Measurements from ENCODE around the gene KCNA3. TPM values are rescaled to one million over a fixed set of nuclear protein-coding genes. Genes with fewer than 3 reads are reported as not detected.

Gene KCNA3
- total RNA-seq, 1 experiment from 2014 or later: not detected

DNA sequence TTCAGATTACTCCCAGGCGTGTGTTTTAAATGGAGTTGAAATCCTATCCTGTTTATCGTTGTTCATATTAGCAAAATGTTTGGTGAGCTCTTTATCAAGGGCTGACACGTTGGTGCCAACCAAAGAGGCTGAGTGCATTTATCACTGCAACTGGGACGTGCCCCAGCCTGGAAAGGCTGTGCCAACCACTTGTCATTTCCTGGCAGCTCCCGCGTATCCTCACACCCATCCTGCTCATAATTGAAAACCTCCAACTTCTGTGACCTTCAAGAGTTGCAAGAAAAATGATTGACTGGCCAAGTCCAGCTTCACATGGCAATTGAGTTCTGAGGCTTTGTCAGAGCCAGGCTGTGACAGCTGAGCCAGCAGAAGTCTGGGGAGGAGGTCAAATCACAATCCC is 43.7 kb upstream of the KCNA3 start:
- Histone ChIP-seq H3K4me2 (ENCODE audit: low read length) (no peak overlapping the region), H3K9me3 (ENCODE audit: low read length) (no peaks in the 10 kb centered on the region), H3K9me2 (replicated peaks; ENCODE audit: low read length) (no peaks in the 10 kb centered on the region), H3K4me3 (ENCODE audit: low read length) (no peak overlapping the region), H2AFZ (ENCODE audit: low read length) (no peak overlapping the region), H3F3A (ENCODE audit: low read length, unreplicated experiment) (no peaks in the 10 kb centered on the region), H3K4me1 (ENCODE audit: insufficient read depth, low read length) (no peaks in the 10 kb centered on the region), H3K79me2 (ENCODE audit: low read length) (no peaks in the 10 kb centered on the region), H3K36me3 (ENCODE audit: low read depth, low read length) (no peaks in the 10 kb centered on the region), H3K9ac (ENCODE audit: low read length) (no peak overlapping the region), H3K27ac (ENCODE audit: low read length) (no peak overlapping the region), H3K27me3 (ENCODE audit: low read length) (peaks cover 74% of the 10 kb centered on the region), H4K20me1 (ENCODE audit: low read length) (no peaks in the 10 kb centered on the region)
- CTCF ChIA-PET: no interaction called here
- DNase-seq: no peak
- POLR2A ChIA-PET (ENCODE audit: unreplicated experiment): no interaction called here
- no peak for TF ChIP-seq EZH2phosphoT487 (IDR thresholded peaks at IDR 0.05; ENCODE audit: borderline replicate concordance, low read length)
- TF ChIP-seq, protein P1, sequence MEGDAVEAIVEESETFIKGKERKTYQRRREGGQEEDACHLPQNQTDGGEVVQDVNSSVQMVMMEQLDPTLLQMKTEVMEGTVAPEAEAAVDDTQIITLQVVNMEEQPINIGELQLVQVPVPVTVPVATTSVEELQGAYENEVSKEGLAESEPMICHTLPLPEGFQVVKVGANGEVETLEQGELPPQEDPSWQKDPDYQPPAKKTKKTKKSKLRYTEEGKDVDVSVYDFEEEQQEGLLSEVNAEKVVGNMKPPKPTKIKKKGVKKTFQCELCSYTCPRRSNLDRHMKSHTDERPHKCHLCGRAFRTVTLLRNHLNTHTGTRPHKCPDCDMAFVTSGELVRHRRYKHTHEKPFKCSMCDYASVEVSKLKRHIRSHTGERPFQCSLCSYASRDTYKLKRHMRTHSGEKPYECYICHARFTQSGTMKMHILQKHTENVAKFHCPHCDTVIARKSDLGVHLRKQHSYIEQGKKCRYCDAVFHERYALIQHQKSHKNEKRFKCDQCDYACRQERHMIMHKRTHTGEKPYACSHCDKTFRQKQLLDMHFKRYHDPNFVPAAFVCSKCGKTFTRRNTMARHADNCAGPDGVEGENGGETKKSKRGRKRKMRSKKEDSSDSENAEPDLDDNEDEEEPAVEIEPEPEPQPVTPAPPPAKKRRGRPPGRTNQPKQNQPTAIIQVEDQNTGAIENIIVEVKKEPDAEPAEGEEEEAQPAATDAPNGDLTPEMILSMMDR (conservative IDR thresholded peaks at IDR 0.05; ENCODE audit: low read depth, low read length): no peak
- TF ChIP-seq EZH2 (IDR thresholded peaks at IDR 0.05; ENCODE audit: low read length, unreplicated experiment): no peak
- intact Hi-C loops (cut with micrococcal nuclease): no loop called here
- ATAC-seq: no peak
- BruUV-seq (replicated peaks): no TSS peak

DNA sequence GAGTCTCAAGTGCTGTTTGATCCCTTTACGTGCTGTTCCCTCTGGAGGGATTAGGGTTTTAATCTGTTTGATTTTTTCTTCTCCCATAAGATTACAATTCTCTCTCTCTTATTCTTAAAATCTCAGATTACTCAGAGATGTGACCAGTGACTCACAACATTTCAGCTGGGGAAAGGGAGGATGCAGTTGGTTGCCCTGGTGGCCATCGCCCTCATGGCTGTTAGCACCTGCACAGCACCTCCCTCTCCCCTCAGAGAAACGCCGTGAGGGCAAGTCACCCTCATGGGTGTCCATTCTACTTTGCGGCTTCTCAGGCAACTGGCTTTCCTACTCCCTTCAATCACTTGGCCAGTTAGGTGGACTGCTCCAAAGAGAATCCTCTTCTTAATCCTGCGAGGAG is 42.4 kb upstream of the KCNA3 start:
- no peaks in the 10 kb centered on the region for H3K36me3 ChIP-seq (ENCODE audit: low read depth, low read length)
- no peak for DNase-seq
- no peaks in the 10 kb centered on the region for H4K20me1 ChIP-seq (ENCODE audit: low read length)
- H3K9ac ChIP-seq (ENCODE audit: low read length): no peak overlapping the region
- POLR2A ChIA-PET (ENCODE audit: unreplicated experiment): no interaction called here
- no peaks in the 10 kb centered on the region for H3K9me2 ChIP-seq (replicated peaks; ENCODE audit: low read length)
- no peaks in the 10 kb centered on the region for H3F3A ChIP-seq (ENCODE audit: low read length, unreplicated experiment)
- H3K9me3 ChIP-seq (ENCODE audit: low read length): no peaks in the 10 kb centered on the region
- ATAC-seq: no peak
- no peaks in the 10 kb centered on the region for H3K79me2 ChIP-seq (ENCODE audit: low read length)
- TF ChIP-seq EZH2phosphoT487 (IDR thresholded peaks at IDR 0.05; ENCODE audit: borderline replicate concordance, low read length) (no peak), EZH2 (IDR thresholded peaks at IDR 0.05; ENCODE audit: low read length, unreplicated experiment) (no peak)
- TF ChIP-seq, protein P1 (conservative IDR thresholded peaks at IDR 0.05; ENCODE audit: low read depth, low read length): no peak
- H2AFZ ChIP-seq (ENCODE audit: low read length): no peak overlapping the region
- H3K27me3 ChIP-seq (ENCODE audit: low read length): peaks cover 78% of the 10 kb centered on the region
- no peak overlapping the region for H3K4me3 ChIP-seq (ENCODE audit: low read length)
- BruUV-seq (replicated peaks): no TSS peak
- no peak overlapping the region for H3K4me2 ChIP-seq (ENCODE audit: low read length)
- CTCF ChIA-PET: no interaction called here
- no peak overlapping the region for H3K27ac ChIP-seq (ENCODE audit: low read length)
- intact Hi-C loops (cut with micrococcal nuclease): no loop called here
- H3K4me1 ChIP-seq (ENCODE audit: insufficient read depth, low read length): no peaks in the 10 kb centered on the region

DNA sequence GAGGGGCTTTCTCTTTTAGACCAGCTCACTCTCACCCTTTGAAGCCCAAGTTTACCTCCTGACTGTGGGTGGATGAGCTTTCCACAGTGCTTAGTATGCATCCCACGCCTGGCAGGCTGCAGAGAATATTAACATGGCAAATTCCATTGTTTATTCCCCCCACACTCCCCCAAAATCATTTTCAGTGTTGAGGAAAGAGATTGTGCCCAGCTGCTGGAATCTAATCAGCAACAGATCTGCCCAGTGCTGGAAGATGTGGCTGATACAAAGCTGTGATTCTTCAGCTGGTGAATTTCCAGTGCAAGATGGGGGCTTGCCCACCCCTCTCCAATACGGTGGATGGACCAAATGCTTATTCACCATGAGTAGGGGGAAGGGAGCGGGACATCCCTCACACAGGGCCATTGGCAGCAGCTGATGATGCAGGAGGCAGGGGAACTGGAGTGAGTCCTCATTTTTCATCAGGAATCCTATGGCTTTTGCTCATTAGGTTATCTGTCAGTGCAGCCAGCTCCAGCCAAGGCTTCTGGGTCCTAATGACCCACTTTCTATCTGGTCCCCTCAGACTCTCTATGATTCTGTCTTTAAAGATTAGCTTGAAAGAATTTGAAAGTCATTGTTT is 39.7 kb upstream of the KCNA3 start:
- no peaks in the 10 kb centered on the region for H3K9me3 ChIP-seq (ENCODE audit: low read length)
- ATAC-seq (no peak), DNase-seq (no peak)
- H3F3A ChIP-seq (ENCODE audit: low read length, unreplicated experiment): no peaks in the 10 kb centered on the region
- H3K27me3 ChIP-seq (ENCODE audit: low read length): peaks cover 65% of the 10 kb centered on the region
- H3K9me2 ChIP-seq (replicated peaks; ENCODE audit: low read length): no peaks in the 10 kb centered on the region
- no peaks in the 10 kb centered on the region for H3K79me2 ChIP-seq (ENCODE audit: low read length)
- POLR2A ChIA-PET (ENCODE audit: unreplicated experiment): no interaction called here
- H3K4me1 ChIP-seq (ENCODE audit: insufficient read depth, low read length): no peaks in the 10 kb centered on the region
- no peaks in the 10 kb centered on the region for H4K20me1 ChIP-seq (ENCODE audit: low read length)
- no peak overlapping the region for H3K9ac ChIP-seq (ENCODE audit: low read length)
- no peak overlapping the region for H3K27ac ChIP-seq (ENCODE audit: low read length)
- H3K36me3 ChIP-seq (ENCODE audit: low read depth, low read length): no peaks in the 10 kb centered on the region
- intact Hi-C loops (cut with micrococcal nuclease): no loop called here
- H3K4me2 ChIP-seq (ENCODE audit: low read length): no peak overlapping the region
- TF ChIP-seq, protein P1 (conservative IDR thresholded peaks at IDR 0.05; ENCODE audit: low read depth, low read length): no peak
- no peak for TF ChIP-seq EZH2 (IDR thresholded peaks at IDR 0.05; ENCODE audit: low read length, unreplicated experiment)
- TF ChIP-seq EZH2phosphoT487 (IDR thresholded peaks at IDR 0.05; ENCODE audit: borderline replicate concordance, low read length): no peak
- CTCF ChIA-PET: no interaction called here
- no TSS peak for BruUV-seq (replicated peaks)
- H3K4me3 ChIP-seq (ENCODE audit: low read length): no peak overlapping the region
- H2AFZ ChIP-seq (ENCODE audit: low read length): no peak overlapping the region

All from PC-3 (cell line).